ENCODE measurements around the gene GRK6.
"Not testable (repeated sequence)": the region's sequence is repeated elsewhere in the genome, so short reads cannot be mapped to it uniquely, and the experiment has no call there.

GRK6 gene

DNA sequence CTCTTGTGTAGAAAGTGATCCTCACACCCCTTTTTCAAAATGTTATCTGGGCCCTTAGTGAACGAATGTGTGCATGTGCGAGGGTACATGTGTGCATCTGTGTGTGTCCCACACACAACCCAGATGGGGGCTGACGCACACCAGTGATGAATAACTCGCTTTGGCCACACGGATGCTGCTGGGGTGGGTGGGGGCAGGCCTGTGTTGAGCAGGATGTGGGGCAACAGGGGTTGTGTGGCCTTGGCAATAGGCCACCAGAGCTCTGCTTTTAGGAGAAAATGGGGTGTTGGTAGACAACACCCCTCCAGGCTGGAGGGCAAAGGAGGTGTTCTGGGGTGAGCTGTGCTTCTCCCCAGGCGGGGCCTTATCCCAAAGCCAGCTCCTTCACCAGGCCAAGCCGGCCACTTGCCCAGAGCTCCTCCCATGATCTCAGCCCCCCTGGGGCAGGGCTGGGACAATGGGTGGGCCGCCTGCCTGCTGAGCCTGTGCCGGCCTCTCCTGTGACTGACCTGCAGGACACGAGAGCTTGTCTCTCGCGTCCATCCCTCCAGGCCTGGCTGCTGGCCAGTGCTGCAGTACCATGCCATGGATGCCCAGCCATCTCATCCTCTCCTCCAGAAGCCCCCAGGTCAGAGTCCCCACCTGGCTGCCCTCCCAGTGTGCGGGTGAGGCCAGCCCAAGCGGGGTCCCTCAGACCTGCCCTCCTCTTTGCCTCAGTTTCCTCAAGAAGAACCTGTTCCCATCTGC is 45.3 kb downstream of the GRK6 start:
- DNase-seq (ENCODE audit: low read depth), result no peak

DNA sequence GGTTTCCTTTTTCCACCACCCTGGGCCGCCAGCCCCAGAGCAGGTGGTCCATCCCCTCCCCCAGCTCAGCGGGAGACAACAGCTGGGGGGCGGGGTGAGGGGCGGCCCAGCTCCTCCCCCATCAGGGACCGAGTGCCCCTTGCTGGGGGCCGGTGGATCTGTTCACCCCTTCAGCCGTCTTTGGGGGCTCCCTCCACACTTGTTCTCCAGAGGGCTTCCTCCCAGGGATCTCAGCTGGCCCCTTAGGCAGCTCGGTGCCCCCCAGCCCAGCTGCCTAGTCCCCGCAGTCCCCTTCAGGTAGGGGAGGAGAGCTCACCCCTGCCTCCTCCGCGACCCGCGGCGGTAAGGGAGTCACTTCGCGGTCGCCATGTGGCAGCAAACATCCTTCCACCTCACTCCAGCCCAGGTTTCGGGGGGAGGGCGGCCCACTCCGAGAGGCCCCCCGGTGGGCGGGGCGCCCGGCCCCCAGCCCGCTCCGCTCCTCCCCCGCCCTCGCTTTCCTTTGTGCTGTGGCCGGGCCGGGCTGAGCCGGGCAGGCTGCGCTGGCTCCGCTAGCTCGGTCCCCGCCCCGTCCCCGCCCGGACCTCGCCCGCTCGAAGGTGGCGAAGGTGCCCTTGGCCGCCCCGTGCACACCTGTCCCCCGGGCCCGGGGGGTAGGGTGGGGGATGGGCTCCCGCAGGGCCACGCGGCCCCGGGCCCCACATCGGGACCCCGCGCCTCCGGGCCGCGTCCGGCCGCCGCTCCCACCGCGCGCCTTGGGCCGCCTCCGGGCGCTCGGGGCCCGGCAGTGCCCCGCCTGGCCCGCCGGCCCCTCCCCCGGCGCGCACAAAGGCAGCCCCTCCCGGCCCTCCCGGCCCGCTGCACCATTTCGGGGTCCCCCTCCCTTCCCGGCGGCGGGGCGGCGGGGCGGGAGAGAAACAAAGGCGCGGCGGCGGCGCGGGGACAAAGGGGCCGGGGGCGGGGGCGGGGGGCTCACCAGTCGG is 46.3 kb downstream of the GRK6 start:
- no peak for DNase-seq (ENCODE audit: low read depth)

DNA sequence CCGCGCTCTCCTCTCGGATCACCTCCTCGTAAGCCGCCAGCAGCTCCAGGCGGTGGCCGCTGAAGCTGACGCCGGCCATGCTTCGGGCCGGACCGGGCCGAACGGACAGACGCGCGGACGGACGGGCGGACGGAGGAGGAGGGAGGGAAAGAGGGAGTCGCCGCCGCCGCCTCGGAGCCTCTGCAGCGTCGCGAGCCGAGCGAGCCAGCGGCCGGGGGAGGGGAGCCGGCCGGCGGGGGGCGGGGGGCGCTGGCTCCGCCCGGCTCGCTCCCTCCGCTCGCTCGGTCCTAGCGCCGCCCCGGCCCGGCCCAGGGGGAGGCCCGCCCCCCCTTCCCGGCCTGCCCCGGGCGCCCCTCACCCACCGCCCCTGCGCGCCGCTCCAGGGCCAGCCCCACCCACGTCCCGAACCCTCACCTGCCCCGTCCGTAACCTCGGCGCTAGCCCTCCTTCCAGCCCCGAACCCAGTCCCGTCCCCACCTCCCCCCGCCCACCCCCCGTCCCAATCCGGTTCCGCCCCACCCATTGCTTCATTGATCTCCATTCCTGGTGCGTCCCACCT is 47.0 kb downstream of the GRK6 start, which contains the start of gene DBN1:
TSS of gene DBN1 (minus strand) at position 192 of the 559 bp plus-strand sequence. CDS start at position 79, 113 bp downstream.
- DNase-seq (ENCODE audit: low read depth), result no peak

DNA sequence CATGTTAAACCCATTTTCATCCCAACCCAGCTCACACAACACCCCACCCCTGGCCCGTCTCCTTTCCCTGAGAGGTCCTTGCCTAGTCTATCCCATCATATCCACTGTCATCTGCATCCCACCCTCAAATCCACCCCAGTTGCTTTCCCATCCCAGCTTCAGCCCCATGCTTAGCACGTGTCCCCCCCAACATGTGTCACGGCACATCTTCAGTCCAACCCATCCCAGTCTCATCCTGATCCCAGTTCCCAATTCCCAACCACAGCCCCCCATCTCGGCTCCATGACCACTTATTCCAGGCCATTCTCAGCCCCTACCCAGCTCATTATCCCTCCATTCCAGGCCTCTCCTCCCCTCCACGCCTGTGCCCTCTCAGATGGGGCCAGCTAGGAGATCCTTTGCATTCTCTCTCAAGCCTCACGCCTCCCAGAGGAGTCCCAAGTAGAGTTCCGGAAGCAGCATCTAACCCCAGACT is 47.6 kb downstream of the GRK6 start:
- no peak for DNase-seq (ENCODE audit: low read depth)

DNA sequence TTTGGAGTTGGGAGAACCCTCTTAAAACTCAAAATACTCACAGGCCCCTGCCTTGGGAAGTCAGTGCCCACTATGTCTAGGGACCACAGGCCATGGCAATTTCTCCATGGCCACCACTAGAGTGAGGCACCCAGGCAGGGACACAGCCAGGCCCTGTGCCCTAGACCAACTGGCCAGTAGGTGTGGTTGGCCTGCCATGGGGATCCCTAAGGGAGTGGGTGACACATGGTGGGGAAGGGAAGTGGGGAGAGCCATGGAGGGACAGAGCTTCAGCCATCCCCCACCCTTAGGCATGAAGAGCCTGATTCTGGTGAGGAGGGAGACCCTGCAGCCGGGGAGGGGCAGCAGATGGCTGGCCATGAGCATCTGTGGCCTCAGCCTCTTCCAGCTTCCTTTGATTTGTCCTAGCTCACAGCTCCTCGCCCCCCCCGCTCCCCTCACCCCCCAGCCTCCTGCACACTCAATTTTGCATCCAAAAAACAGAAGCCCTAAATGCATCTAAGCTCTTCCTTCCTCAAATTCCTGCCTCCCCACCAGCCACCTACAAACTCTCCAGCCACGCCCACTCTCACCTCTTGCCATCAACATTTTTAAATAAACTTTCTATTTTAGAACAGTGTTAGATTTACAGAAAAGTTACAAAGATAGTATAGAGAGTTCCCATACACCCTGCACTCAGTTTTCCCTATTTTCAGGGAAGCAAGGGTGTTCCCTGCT is 48.5 kb downstream of the GRK6 start:
- DNase-seq (ENCODE audit: low read depth), result no peak

DNA sequence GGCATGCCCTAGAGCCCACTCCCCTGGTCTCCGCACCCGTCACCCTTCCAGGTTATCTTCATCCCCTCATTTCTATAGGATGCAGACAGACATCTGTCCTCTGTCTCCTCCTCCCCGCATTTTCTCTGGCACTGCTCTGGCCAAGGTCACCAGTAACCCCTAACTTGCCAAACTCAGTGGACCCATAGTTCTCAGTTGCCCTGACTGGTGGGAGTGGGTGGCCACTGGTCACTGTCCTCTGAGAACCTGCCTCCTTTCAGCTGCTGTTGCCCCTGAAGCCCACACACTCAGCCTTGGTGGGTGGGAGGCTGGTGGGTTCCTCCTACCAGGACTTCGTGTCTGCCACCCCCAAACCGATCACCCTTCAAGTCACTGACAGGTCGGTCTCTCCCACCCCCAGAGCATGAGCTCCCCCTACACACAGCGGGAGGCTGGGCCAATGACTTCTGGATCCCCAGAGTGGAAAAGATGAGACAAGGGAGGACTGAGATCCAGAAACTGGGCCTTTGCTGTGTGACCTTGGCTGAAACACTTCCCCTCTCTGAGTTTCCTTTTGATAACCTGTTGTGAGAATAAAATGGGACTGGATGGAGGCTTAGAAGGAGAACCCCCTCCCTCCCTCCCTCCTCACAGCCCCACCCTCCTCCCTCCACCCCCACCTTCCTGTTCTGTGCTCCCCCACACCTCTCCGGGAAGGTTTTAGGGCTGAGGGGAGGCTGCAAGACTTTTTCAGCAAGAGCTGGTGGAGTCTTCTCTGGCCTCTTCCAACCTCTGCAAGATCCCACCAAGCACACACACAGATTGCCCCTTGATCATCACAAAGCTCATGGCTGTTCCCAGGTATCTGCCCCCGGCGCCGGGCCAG is 49.3 kb downstream of the GRK6 start:
- no peak for DNase-seq (ENCODE audit: low read depth)

DNA sequence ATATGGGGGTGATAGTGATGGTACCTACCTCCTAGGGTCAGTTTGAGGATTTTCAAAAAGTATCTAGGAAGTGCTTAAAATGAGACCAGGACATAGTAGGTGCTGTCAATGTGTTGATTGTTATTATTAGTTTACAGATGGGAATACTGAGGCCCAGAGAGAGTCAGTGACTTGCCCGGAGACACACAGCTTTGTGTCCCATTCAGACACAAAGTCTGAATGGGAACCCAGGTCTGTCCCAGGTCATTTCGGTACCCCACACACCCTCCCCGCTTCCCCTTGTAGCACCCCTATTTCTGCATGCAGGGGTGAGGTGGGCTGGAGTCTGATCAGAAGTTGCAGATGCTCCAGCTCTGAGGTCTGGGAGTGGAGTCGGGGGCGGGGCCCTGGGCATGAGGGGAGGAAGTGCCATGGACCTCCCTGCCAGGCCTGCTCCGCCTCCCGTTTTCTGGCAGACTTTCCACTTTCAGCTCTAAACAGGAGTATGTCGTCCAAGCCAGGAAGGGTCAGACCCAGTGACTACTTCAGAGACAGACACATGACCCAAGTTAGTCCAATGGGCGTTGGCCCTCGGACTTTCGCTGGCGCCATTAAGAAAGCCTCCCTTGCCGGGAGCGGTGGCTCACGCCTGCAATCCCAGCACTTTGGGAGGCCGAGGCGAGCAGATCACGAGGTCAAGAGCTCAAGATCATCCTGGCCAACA is 50.2 kb downstream of the GRK6 start:
- no peak for DNase-seq (ENCODE audit: low read depth)

DNA sequence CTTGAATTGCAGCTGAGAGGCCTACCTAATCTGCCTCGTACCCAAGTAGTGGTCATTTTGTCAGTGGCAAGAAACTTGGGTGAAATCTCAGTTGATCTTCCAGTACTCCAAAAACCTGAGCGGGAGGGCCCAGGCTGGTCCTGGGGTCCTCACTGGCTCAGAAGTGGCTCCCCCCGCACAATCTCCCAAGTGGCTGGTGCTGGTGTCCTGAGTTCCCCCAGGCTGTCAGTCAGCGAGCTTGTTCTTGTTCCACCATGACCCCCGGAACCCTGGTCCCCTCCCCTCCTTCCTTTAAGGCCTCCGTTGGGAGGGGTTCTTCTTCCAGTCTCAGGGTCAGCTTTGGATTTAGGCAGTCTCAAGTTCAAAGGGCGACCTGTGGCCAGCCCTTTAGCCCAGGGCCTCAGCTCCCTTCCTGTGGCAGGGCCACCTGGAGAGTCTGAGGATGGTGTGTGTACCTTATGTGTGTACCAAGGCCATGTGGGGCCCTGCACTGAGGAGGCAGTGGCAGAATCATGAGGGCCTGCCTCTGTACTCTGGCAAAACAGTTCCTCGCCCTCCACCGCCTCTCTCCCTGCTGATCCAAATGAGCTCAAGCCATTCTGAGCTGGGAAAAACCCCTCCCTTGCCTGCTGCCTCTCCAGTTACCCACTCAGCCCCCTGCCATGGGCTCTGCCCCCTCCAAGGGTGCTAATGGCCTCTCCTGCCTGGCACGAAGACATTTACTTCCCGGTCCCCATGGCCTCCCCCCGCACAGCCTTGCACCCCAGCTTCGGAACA is 51.4 kb downstream of the GRK6 start:
- DNase-seq (ENCODE audit: low read depth), result no peak

DNA sequence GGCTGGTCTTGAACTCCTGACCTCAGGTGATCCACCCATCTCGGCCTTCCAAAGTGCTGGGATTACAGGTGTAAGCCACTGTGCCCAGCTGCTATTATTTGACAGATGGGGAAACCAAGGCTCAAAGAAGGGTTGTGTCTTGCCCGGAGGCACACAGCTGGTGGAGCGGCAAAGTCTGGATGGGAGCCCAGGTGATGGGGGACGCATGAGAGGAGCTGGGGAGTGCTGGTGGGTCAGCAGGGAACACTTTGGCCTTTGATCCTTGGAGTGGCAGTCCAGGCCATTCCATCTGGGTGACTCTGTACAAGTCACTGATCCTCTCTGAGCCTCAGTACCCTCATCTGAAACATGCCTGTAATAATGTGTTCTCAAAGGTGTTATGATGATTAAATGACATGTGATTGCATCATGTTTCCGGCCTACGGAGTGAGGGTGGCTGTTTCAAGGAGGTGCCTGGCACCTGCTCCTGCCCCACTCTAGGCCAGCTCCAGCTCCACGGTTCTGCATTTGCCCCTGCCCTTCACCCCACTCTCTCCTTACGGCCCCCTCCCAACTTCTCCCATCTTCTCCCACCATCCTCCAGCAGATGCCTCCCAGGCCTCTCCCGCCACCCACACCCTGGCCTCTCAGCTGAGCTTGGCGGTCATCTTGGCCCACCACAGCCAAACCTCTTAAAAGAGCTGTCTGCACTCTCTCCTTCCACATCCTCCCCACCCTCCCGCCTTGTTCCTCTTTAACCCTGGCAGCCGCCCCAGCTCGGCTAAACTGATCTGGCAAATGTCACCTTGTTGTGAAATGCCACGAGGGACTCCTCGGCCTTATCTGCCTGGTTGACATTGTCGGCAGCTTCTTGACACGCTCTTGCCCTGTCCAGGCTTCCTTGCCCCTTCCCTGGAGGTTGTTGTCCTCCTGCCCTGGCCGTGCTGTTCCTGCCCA is 52.5 kb downstream of the GRK6 start:
- DNase-seq (ENCODE audit: low read depth), result no peak

DNA sequence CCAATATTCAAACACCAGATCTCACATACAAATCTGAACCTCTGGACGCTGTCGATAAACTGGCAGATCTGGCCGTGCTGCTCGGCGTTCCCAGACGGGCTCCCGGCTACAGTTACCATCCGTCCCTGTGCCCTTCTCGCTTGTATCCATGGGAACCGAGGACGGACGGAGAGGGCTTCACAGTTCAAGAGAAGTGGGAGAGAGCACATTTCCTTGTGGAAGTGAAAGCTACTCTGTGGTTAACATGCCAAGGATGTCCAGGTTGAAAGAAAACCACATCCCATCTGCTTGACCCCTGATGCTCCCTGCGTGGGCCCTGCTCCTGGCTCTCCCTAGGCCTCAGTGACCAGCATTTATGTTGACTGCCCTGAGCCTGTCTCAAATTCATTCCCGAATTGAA is 53.3 kb downstream of the GRK6 start:
- DNase-seq (ENCODE audit: low read depth), result no peak

DNA sequence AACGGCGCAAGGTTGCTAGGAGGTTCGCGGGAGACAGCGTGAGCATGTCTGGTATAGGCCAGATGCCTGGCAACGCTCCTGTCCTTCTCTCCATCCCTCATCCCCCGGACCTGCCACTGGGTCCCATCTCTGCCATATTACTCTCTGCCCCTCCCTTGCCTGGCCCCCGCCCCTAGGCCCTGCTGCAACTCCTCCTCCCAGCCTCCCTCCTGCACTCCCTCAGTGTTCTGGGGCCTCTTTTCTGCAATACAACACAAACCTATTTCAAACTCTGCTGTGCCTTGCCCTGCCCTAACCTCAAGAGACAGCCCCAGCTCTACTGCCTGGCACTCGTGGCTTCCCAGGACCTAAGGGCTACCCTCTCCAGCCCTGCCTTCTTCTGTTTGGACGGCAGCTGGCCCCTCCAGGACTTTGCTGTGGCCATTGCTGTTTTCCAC is 55.9 kb downstream of the GRK6 start:
- no peak for DNase-seq (ENCODE audit: low read depth)

DNA sequence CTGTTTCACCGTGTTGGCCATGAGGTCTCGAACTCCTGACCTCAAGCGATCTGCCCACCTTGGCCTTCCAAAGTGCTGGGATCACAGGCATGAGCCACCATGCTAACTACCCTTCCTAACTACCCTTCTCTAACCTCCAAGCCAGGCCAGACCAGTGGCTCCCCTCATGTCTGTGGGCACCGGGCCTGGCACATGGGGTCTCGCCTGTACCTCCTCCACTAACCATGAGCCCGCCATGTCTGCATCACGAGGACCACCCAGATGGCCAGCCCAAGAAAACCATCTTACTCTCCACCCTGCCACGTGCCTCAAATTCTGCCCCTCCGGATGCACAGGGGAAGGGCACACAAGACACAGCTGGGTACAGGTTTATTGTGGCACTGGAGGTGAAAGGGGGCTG is 56.6 kb downstream of the GRK6 start:
- DNase-seq (ENCODE audit: low read depth), result no peak

DNA sequence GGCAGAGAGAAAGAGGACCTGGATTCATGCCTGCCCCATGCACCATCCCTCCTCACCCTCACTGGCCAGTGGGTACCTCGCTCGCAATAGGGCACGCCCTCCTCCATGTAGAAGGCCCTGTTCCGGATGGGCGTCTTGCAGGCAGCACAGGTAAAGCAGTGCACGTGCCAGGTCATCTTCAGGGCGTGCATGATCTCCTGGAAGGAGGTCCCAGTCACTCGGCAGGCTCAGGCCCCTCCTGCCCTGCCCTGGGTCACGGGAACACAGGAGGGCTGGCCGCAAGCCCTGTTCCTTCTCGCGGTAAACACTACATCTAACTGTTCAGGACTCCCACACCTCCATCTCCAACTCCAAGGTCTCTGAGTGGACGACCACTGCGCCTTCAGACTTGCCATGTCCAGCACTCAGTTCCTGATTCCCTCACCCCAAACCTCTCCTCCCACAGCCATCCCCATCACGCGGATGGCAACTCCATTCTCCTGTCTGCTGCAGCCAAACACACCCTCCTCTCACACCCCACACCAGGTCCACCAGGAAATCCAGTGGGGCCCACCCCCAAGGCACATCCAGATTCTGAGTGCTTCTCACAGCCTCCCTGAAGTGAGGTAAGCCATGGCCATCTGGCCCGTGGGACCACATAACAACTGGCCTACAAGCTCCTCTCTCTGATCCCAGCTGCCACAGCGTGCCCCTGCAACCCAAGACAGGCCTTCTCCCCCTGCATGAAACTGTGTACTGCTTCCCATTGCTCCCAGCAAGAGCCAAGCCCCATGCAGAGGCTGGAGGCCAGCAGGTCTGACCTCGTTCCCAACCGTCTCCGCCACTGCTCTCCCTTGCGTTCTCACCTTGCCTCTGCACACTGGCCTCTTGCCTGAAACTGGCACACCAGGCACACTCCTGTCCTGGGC is 57.8 kb downstream of the GRK6 start:
- no peak for DNase-seq (ENCODE audit: low read depth)

DNA sequence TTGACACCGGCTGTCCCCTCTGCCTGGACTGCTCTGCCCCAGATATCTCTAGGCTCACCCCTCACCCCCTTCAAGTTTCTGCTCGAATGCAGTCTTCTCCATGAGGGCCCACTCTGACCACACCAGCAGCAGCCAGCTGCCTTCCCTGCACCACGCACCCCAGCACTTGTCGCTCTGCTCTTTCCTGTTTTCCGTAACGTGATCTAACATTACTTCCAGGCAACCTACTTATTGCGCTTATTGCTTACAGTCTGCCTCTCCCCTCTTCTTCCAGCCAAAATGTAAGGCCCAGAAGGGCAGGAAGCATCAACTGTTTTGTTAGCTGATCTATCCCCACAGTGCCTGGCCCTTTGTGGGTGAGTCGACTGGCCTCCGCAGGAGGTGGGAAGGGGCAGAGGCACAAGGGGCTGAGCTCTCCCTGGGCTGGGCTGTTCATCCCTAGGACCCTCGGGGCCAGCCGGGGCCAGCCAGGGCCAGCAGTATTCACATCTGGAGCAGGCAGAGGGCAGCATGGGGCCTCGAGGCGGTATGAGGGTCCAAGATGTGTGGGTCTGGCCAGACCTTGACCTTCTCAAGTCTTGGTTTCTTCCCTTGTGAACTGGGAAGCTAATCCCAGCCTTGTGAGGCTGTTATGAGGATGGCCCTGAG is 58.5 kb downstream of the GRK6 start:
- no peak for DNase-seq (ENCODE audit: low read depth)

DNA sequence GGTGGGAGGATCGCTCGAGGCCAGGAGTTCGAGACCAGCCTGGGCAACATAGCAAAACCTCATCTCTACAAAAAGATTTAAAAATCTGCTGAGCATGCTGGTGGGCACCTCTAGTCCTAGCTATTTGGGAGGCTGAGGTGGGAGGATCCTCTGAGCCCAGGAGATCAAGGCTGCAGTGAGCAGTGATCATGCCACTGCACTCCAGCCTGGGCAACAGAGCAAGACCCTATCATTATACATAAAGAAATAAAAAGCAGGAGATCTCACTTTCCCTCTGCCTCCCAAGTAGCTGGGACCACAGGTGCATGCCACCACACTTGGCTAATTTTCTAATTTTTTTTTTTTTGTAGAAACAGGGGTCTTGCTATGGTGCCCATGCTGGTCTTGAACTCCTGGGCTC is 59.3 kb downstream of the GRK6 start:
- not testable (repeated sequence) for DNase-seq (ENCODE audit: low read depth)

DNA sequence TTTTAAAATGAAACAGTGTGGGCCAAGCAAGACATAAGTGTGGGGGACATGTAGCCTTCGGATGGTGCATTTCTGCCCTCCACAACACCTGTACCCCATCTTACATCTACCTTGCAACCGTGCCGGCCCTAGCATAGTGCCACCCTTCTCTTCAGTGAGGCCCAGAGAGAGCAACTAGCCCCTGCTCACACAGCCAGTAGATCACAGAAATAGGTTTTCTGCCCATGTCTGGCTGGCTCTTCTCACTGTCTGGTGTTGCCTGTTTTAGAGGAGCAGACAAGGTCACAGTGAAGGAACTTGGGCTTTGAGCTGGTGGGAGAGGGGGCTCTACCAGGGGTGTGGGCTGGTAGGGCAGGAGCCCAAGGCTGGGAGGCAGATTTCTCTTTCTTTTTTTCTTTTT is 59.8 kb downstream of the GRK6 start:
- no peak for DNase-seq (ENCODE audit: low read depth)

DNA sequence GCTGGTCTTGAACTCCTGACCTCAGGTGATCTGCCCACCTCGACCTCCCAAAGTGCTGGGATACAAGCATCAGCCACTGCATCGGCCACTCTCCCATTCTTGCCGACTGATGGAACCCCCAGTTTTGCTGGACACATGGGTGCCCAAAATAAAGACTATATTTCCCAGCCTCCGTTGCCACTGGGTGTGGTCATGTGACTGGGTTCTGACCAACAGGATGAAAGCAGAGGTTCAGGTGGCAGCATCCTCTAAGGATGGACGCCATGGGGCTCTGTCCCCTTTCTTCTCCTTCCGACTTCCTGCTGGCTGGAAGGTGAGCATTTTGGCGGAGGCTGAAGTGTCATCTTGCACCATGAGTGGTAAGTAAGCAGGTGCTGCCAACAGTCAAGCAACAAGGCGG is 60.7 kb downstream of the GRK6 start:
- no peak for DNase-seq (ENCODE audit: low read depth)
